Measurements from ENCODE around the gene MYO15B. TPM values are rescaled to one million over a fixed set of nuclear protein-coding genes. Genes with fewer than 3 reads are reported as not detected.

MYO15B gene
- total and polyA plus RNA-seq, 2 of the 4 experiments (the other 2 are of a cell fraction) = 0.18 to 0.65 TPM

DNA sequence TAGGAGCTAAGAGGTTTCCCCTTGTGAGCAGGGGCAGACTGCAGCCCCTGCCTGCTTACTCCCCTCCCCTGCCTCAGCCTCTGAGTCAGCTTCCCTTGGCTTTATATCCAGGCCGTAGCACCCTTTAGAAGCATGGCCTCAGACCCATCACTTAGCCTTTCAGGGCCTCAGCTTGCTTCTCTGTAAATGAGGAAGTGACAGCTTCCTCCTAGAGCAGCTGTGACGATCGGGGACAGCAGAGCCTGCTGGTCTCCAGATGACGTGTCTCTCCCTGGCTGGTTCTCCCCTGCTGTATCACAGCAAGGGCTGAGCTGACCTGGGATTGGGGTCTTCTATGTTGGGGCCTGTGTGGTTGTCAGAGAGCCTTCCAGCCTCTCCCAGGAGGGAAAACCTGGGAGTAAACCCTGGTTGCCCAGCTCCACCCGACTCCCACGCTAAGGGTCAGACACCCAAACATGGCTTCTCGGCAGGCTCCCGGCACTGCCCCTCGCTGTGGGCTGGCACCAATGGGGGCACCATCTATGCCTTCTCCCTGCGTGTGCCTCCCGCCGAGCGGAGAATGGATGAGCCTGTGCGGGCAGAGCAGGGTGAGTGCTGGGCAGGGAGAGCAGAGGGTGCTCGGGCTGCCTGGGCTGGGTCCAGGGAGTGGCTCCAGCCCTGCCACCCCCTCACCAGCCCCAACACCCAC is 16.3 kb upstream of the MYO15B start:
- no TSS peak for BruUV-seq (replicated peaks)
- dilution Hi-C loops (cut with HindIII; ENCODE audit: low sequenced_read_pairs, unreplicated experiment) (no loop called here), intact Hi-C loops (cut with micrococcal nuclease) (no loop called here), in situ Hi-C loops (cut with MboI; ENCODE audit: low sequenced_read_pairs) (no loop called here)
- no peak overlapping the region for H3K4ac ChIP-seq (ENCODE audit: low read depth, low read length)
- TF ChIP-seq RFX5 (IDR thresholded peaks at IDR 0.05; ENCODE audit: low read depth, low read length) = no peak
- no peak for TF ChIP-seq FOS (IDR thresholded peaks at IDR 0.05; ENCODE audit: low read depth, low read length)
- no peak for TF ChIP-seq MXI1 (IDR thresholded peaks at IDR 0.05; ENCODE audit: borderline replicate concordance, low read depth, low read length)
- no peak for TF ChIP-seq MAFK (IDR thresholded peaks at IDR 0.05; ENCODE audit: low read depth, low read length)
- TF ChIP-seq CEBPB (IDR thresholded peaks at IDR 0.05; ENCODE audit: low read depth, low read length) = no peak
- TF ChIP-seq ELK1 (IDR thresholded peaks at IDR 0.05; ENCODE audit: borderline replicate concordance, low read depth, low read length) = no peak
- TF ChIP-seq BHLHE40 (IDR thresholded peaks at IDR 0.05; ENCODE audit: low read depth, low read length) = no peak
- no peak for TF ChIP-seq POLR2A (IDR thresholded peaks at IDR 0.05; ENCODE audit: low read depth, low read length)
- TF ChIP-seq RCOR1 (IDR thresholded peaks at IDR 0.05; ENCODE audit: insufficient replicate concordance, low read length) = no peak
- no peak for TF ChIP-seq NFE2L2 (IDR thresholded peaks at IDR 0.05; ENCODE audit: low read depth, low read length)
- no peak for TF ChIP-seq CHD1 (IDR thresholded peaks at IDR 0.05; ENCODE audit: low read depth, low read length)
- TF ChIP-seq, protein P1, sequence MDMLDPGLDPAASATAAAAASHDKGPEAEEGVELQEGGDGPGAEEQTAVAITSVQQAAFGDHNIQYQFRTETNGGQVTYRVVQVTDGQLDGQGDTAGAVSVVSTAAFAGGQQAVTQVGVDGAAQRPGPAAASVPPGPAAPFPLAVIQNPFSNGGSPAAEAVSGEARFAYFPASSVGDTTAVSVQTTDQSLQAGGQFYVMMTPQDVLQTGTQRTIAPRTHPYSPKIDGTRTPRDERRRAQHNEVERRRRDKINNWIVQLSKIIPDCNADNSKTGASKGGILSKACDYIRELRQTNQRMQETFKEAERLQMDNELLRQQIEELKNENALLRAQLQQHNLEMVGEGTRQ (IDR thresholded peaks at IDR 0.05; ENCODE audit: low read depth, low read length) = no peak
- TF ChIP-seq RAD21 (IDR thresholded peaks at IDR 0.05; ENCODE audit: low read length) = no peak
- TF ChIP-seq, protein P2, sequence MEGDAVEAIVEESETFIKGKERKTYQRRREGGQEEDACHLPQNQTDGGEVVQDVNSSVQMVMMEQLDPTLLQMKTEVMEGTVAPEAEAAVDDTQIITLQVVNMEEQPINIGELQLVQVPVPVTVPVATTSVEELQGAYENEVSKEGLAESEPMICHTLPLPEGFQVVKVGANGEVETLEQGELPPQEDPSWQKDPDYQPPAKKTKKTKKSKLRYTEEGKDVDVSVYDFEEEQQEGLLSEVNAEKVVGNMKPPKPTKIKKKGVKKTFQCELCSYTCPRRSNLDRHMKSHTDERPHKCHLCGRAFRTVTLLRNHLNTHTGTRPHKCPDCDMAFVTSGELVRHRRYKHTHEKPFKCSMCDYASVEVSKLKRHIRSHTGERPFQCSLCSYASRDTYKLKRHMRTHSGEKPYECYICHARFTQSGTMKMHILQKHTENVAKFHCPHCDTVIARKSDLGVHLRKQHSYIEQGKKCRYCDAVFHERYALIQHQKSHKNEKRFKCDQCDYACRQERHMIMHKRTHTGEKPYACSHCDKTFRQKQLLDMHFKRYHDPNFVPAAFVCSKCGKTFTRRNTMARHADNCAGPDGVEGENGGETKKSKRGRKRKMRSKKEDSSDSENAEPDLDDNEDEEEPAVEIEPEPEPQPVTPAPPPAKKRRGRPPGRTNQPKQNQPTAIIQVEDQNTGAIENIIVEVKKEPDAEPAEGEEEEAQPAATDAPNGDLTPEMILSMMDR (conservative IDR thresholded peaks at IDR 0.05; ENCODE audit: low read depth, low read length) = no peak
- no peak for TF ChIP-seq MAZ (IDR thresholded peaks at IDR 0.05; ENCODE audit: borderline replicate concordance, low read depth, low read length)
- TF ChIP-seq SMC3 (IDR thresholded peaks at IDR 0.05; ENCODE audit: low read depth, low read length) = no peak
- no peaks in the 10 kb centered on the region for H3K36me3 ChIP-seq (ENCODE audit: control insufficient read depth, insufficient read depth, low read length)
- H2BK120ac ChIP-seq (ENCODE audit: low read depth, low read length) = no peak overlapping the region
- H2BK15ac ChIP-seq (ENCODE audit: low read depth, low read length) = no peak overlapping the region
- no peak overlapping the region for H3K23ac ChIP-seq (ENCODE audit: low read depth, low read length)
- H3K9me3 ChIP-seq (ENCODE audit: control insufficient read depth, insufficient read depth, low read length) = no peaks in the 10 kb centered on the region
- H3K56ac ChIP-seq (ENCODE audit: extremely low read depth, insufficient read depth, low read length) = no peak overlapping the region
- no peaks in the 10 kb centered on the region for H4K20me1 ChIP-seq (ENCODE audit: insufficient read depth, low read length)
- ATAC-seq (ENCODE audit: low read depth) (peak; percentile 77), DNase-seq (peak; percentile 9)
- H4K8ac ChIP-seq (ENCODE audit: low read depth in 2 of 2, low read length in 2 of 2) = no peak overlapping the region
- no peak overlapping the region for H3K9ac ChIP-seq (ENCODE audit: low read depth, low read length)
- no peak overlapping the region for H4K91ac ChIP-seq (ENCODE audit: insufficient read depth, low read depth, low read length)
- H2BK5ac ChIP-seq (ENCODE audit: low read depth, low read length, poor library complexity, severe bottlenecking) = no peak overlapping the region
- H3K14ac ChIP-seq (replicated peaks; ENCODE audit: low read depth, low read length) = 0 out of 2 replicates have a peak overlapping the region, but pooled peaks have one; percentile 45
- H3K4me3 ChIP-seq (ENCODE audit: insufficient read depth, low read depth, low read length) = no peak overlapping the region
- no CpG with 5 or more reads among the region's 15 CpGs for WGBS, 2 experiments (ENCODE audit: extremely low coverage in 2 of 2, insufficient read length in 1 of 2)
- CTCF ChIA-PET = no interaction called here
- H3K79me1 ChIP-seq (ENCODE audit: low read depth in 1 of 2, low read length in 2 of 2) = no peaks in the 10 kb centered on the region
- no peak overlapping the region for H2AK5ac ChIP-seq (ENCODE audit: low read depth, low read length)
- H3K27ac ChIP-seq (ENCODE audit: insufficient read depth, low read length) = no peak overlapping the region
- POLR2A ChIA-PET (ENCODE audit: unreplicated experiment) = no interaction called here
- H2AFZ ChIP-seq (replicated peaks; ENCODE audit: low read length, poor library complexity) = peak overlapping the region; percentile 77
- peaks cover 24% of the 10 kb centered on the region; the same call in 1 of the 2 replicates for H3K27me3 ChIP-seq (ENCODE audit: control insufficient read depth, insufficient read depth, low read length)
- no peak overlapping the region for H2AK9ac ChIP-seq (replicated peaks; ENCODE audit: low read depth, low read length, poor library complexity)
- H4K5ac ChIP-seq (ENCODE audit: low read depth, low read length) = no peak overlapping the region
- H3K9me1 ChIP-seq (ENCODE audit: insufficient read depth, low read length) = no peaks in the 10 kb centered on the region
- H3K4me1 ChIP-seq (ENCODE audit: control insufficient read depth, insufficient read depth, low read length) = no peaks in the 10 kb centered on the region
- H2BK20ac ChIP-seq (ENCODE audit: low read depth, low read length) = no peak overlapping the region
- H3K18ac ChIP-seq (ENCODE audit: low read depth, low read length) = no peak overlapping the region
- H3K4me2 ChIP-seq (ENCODE audit: low read depth, low read length) = no peak overlapping the region

All from IMR-90 (cell line).